NCI-H2107 treated with DMSO at 0.1 percent for 48 hours (cell line): ENCODE data around the gene HSD11B1L.
"Not testable (repeated sequence)": the region's sequence is repeated elsewhere in the genome, so short reads cannot be mapped to it uniquely, and the experiment has no call there.

Source experiments
- DNase-seq: peaks from one replicate; lab custom pipeline; 2025; ENCODE audit not compliant: unreplicated experiment; lab: John Stamatoyannopoulos, UW

The HSD11B1L gene

GRCh38 chr19:5686647-5687359 lies 6.0 kb downstream of the HSD11B1L start:
- DNase-seq = peak; percentile 32

DNA sequence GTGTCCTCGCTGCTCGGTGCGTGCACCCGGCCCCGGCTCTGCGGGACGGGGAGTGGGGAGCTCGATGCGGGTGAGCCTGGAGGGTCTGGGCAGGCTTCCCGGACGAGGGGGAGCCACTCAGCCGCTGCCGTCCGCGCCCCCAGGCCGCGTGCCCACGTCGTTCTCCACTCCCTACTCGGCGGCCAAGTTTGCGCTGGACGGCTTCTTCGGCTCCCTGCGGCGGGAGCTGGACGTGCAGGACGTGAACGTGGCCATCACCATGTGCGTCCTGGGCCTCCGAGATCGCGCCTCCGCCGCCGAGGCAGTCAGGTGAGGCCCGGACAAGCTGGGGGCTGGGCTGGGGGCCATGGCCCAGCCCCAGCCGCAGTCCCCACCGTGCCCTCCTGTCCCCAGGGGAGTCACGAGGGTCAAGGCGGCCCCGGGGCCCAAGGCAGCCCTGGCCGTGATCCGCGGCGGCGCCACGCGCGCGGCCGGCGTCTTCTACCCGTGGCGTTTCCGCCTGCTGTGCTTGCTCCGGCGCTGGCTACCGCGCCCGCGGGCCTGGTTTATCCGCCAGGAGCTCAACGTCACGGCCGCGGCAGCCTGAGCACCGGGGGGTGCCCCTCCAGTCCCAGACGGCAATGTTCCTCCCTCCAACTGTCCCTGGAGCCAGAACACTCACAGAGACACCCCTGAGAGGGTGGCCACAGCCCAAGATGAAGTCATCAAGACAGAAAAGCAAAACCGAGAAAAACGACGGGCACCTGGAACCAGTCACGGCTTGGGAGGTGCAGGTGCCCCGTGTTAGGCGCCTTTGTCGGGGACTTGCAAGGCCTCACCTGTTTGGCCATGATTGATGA lies 6.8 kb downstream of the HSD11B1L start:
- DNase-seq = no peak

DNA sequence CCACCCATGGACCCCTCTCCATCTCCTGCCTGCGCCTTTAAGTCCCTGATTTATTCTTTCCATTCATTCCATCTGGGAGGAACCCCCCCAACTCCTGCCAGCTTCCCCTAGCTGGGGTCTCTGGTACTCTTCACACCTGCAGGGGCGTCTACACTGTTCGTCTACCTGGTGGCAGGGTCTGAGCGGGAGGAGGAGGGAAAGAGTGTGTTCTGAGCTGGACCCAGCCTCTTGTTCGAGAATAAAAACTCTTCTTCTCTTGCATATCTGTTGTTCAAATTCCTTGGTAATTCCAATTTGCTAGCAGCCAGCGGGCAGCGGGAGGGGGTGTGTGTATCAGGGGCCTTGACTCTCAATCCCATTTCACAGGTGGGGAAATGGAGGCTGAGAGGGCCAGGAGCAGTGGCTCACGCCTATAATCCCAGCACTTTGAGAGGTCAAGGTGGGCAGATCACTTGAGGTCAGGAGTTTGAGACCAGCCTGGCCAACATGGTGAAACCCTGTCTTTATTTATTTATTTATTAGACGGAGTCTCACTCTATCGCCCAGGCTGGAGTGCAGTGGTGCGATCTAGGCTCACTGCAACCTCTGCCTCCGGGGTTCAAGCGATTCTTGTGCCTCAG lies 7.5 kb downstream of the HSD11B1L start:
- DNase-seq = not testable (repeated sequence)

GRCh38 chr19:5690125-5690954 lies 9.5 kb downstream of the HSD11B1L start, which contains the start of gene RPL36:
Gene RPL36 (plus strand): TSS chr19:5690295. CDS start chr19:5690508, 213 bp downstream.
- peak; percentile 89 for DNase-seq

- no peak for DNase-seq
Observed at GRCh38 chr19:5690955-5691821, 10.4 kb downstream of the HSD11B1L start.

DNA sequence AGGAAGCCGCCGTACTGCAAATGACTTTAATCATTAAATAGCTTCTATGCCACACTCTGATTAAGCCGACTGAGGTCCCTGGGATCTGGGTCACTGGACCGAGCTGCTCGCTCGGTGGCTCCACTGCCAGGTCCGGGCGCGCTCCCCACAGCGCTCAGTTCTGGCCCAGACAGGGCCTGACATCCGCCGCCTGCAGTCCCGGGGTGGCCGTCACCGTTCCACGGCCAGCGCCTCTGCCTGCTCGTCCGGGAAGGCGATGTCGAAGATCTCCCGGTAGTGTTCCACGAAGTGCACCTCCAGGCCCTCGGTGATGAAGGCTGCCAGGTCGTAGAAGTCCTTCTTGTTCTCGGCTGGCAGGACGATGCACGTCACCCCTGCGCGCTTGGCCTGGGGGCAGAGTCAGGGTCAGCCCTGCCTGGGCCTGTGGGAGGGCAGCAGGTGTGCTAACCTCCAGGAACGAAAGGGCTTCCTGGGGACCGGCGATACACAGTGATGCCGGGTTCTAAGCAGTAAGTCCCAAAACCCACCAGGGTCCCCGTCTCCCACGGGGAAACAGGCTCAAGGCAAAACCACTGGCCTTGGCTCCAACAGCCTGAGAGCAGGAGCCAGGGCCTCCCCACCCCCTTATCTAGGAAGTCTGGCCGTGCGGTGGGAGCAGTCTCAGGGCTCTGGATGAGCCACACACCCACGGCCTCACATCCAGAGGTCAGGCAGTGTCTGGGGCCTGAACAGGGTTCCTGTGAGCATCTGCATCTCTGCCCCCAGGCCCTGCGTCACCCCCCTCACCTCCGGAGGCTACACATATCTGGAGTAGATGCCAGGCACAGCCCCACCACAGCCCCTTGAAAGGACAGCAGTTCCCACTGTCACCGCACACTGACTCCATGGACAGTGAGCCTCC lies 11.2 kb downstream of the HSD11B1L start:
- no peak for DNase-seq

DNA sequence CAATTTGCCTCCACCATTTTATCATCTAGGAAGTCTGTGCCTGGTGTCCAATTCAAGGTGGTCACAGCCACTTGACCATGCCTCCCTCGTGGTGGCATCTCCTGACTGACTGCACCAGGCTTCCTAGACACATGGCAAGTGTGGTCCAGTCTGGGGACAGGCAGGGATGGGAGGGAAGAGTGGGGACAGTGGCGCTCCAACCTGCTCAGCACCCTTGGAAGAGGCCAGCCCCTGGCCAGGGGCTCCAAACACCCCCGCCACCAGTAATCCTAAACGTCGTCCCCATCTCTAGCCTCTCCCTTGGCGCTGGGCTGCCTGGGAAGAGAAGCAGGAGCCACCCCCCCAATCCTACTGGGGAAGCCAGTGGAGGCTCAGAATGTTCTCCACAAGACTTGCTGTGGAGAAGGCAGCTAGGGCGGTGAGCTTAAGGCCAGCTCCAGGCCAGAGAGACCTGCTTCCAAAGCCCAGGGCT lies 11.9 kb downstream of the HSD11B1L start:
- no peak for DNase-seq

DNA sequence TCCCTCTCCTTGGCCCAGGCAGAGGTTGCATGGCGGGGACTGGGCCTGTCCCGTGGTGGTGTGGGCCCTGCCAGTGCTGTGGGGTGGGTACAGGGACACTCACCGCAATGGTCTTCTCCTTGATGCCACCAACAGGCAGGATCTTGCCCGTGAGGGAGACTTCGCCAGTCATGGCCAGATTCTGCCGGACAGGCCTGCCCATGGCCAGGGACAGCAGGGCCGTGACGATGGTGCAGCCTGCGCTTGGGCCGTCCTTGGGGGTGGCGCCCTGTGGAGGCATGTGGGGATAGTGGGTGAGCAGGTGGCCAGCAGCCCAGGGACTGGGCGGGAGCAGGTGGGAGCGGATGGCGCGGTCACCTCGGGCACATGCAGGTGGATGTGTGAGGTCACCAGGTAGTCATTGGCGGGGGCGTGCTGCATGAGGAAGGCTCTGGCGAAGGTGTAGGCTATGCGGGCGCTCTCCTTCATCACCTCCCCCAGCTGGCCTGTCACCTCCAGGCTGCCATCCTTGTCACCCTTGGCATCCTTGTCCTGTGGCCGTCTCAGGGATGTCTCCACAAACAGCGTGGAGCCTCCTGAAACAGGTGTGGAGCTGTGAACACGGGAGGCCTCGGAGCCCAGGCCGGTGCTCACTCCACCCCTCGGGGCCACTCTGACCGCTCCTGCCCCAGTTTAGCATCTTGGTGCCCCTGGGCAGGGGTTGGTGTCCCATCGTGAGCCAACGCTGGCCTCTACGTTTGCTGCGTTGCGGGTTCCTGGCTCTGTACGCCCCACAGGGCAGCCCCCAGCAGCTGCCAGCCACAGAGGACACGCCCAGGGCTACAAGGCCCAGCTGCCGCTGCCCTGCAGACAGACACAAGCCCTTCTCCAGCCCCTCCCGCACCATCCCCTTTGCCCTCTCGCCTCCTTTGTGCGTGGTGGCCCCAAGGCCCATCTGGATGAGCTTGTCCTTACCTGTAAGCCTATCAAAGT lies 12.7 kb downstream of the HSD11B1L start:
- DNase-seq = no peak

DNA sequence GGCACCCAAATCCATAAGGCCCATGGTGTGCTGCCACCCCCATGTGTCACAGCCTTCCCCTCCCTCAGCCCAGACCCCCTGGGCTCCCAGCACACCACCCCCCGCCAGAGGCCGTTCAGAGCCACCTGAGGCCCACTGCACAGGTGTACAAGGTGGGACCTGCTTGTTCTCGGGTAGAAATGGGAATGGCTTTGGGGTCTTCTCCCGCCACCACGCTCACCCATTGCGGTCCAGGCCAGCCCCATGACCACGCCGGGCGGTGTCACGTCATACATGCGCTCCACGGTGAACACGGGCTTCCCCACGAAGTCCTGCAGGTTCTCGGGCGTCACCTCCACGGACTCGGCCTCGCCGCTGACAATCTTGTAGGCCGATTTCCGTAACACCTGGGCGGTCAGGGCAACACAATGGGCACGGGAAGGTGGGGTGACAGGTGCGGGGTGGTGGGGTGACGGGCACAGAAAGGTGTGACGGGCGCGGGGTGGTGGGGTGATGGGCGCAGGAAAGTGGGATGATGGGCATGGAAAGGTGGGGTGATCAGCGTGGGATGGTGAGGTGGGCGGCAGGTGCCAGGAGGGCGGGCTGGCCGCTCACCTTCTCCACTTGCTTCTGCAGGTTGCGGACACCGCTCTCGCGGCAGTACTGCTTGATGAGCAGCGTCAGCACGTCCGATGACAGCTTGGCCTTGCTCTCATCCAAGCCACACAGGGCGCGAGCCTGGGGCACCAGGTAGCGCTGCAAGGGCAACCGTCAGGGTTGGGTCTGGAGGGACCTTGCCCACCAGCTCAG lies 13.5 kb downstream of the HSD11B1L start:
- DNase-seq = no peak

- DNase-seq = no peak
Observed at GRCh38 chr19:5694956-5695648, 14.3 kb downstream of the HSD11B1L start.

DNA sequence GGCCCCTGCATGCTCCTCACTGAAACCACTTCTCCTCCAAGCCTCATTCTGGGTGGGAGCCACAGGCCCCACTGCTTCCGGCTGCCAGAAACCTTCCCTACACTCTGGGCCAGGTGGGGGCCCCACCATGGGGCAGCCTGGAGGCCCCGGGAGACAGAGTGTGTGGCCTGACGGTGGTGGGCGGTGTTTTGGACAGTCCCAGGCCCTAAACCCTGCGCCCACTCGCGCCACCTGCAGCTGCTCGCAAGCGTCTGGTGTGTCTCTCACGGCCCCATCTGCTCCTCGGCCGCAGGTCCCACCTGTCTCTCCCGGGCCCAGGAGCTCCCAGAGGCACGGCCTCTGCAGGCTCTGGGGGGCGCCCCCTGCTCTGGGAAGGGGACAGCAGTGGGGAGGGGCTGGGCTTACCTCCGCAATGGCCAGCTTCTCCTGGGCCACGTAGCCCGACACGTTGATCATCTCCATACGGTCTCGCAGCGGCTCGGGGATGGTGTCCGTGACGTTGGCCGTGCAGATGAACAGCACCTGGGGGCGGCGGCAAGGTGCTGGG lies 14.9 kb downstream of the HSD11B1L start:
- DNase-seq = no peak

DNA sequence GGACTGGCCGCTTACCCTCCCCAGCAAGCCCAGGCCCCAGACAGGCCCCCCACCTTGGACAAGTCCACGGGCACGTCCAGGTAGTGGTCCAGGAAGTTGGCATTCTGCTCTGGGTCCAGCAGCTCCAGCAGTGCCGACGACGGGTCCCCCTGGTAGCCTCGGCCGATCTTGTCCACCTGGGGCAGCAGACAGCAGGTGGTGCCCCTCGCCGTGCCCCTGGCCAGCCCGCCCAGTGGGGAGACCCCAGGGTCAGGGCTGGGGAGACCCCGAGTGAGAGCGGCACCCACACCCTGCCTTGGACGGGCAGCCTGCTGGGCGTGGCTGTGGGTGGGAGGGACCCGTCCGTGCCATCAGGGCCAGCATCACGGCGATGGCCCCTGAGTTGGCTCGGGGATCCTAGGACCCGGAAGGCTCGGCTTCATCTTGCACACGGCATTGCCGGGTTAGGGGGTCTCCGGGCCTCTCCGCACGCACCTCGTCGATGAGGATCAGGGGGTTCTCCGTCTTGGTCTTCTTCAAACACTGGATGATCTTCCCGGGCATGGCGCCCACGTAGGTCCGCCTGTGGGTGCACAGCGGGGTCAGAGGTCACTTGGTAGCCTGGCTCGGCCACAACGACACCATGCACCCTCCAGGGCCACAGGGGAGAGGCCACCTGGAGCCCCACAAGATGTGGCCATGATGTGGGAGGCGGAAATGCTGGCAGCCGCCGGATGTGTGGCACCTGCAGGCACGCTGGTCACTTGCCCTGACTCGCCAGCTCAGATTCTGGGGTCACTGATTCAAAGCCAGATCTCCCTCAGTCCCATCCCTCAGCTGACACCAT lies 15.6 kb downstream of the HSD11B1L start:
- no peak for DNase-seq

- DNase-seq = no peak
Observed at GRCh38 chr19:5697022-5697889, 16.4 kb downstream of the HSD11B1L start.
